NCI-H524 treated with DMSO at 0.1 percent for 48 hours (cell line): Measurements from ENCODE around the gene APP.
"Not testable (repeated sequence)": the region's sequence is repeated elsewhere in the genome, so short reads cannot be mapped to it uniquely, and the experiment has no call there.

ENCODE experiments used
- DNase-seq: peaks from one replicate; lab custom pipeline; 2025; lab: John Stamatoyannopoulos, UW

APP gene

DNA sequence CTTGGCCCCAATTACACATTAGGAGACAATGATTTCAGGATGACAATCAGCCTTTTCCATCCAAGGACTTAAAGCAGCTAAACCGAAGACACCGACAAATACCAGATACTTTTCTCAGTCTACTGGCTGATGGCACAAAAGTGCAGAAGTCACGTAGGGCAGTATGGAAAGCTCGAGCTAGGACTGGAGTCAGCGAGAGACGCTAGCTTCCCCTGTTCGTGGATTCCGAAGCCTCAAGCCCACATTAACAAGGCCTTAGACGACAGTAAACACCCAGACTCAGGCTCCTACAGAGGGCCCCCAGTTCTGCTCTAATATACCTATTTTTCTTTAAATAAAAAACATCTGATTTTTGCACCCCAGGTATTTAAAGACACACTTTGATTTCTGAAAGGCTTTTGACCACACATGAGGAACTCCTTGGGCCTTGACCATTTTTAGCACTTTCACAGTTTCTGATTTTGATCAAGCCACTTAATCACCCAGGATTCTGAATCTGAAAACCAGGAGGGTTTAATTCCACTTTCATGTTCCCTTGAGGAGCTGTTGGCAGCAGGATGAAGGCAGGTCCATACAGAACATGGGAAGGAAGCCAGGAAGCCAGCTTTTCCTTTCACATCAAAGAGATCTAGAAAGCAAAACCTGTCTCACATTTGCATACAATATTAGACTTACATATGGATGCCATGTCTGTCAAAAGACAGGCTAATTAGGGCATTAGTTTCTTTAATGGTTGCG lies 231.7 kb downstream of the APP start:
- DNase-seq, result peak; percentile 16

DNA sequence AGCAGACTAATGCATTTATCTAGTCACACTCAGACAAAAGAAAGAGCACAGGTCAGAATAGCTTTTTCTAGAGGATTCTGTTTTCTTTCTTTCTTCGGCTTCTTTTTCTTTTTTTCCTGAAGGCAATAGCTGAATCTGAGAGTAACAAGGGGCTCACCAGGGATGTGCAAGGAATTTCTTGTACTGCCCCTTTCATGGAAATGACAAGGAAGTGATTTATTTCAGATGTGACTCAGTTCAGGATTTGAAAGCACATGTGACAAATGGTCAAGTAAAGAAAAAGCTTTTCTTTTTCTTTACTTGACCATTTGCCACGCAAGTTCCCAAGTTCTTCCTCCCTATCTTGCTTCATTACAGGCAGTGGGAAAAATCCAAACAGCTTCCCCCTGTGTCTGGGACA lies 233.8 kb downstream of the APP start:
- DNase-seq, result no peak

- no peak for DNase-seq
Observed at GRCh38 chr21:25934771-25935224, 235.8 kb downstream of the APP start.

DNA sequence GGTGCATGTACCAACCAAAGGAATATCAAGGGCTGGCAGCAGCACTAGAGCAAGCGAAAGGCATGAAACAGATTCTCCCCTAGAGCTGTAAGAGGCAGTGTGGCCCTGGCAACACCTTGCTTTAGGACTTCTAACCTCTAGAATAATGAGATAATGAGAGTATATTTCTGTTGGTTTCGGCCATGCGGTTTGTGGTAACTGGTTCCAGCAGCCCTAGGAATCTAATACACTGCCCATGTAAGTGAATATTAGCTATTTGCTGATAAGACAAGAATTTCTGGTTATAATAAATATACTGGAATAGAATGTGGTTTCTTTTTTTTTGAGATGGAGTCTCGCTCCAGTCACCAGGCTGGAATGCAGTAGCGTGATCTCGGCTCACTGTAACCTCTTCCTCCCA lies 236.4 kb downstream of the APP start:
- no peak for DNase-seq

- no peak for DNase-seq
Observed at GRCh38 chr21:25931765-25932164, 238.8 kb downstream of the APP start.

GRCh38 chr21:25929856-25930520 lies 240.6 kb downstream of the APP start:
- DNase-seq, result no peak

DNA sequence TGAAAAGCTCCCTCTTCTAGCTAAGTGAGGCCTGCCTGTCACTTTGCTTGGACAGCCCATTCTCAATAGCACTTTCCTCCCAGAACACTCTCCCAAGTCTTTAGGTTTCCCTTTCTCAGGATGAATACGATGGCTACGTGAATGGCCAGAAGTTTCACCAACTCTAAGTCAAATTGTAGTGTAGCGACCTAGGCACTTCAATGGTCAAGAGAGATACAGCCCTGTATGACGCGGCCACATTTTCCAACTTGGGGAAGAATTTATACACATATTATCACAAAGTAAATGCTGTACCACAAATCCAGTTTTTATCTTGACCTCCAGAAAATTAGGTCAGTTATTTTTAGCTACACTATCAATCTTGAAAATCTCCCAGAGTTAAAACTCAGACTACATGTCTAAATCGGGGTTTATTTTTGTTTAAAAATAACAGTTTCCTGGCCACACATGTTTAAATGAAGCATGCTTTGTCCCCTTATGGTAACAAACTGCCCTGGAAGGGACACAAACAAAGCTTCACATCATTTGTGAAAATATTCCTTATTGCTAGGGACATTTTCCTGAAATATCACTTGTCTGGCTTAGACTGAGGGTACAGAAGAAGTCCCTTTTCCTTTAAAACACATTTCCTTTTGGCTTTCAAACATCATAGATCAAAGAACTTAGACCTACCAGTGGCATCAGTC lies 243.2 kb downstream of the APP start:
- no peak for DNase-seq

- no peak for DNase-seq
Observed at GRCh38 chr21:25925936-25926335, 244.6 kb downstream of the APP start.

DNA sequence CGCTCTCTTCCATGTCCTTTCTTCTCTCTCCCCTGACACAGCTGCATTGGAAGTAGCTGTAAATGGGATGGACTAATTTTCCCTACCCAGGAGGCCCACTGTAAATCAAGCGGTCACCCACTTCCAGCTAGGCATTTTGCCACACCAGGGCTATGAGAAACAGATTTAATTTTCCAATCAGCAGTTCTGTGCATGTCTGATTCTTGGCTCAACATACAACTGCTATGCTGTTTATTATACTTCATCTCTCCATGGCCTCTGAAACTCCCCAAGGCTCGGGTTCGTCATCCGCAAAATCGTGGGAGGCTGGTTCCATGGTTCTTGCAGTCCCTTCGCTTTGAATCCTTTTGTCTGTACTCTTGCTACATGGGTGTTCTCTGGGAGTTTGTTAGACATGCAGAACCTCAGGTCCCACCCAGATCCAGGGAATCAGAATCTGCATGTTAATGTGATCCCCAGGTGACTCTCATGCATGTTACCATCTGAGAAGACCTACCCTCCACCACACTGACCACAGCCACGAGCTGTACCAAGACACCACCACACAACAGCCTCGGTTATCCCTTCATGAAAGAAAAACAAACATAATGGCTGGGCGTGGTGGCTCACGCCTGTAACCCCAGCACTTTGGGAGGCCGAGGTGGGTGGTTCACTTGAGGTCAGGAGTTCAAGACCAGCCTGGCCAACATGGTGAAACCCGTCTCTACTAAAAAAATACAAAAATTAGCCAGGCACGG lies 245.3 kb downstream of the APP start:
- DNase-seq, result no peak

DNA sequence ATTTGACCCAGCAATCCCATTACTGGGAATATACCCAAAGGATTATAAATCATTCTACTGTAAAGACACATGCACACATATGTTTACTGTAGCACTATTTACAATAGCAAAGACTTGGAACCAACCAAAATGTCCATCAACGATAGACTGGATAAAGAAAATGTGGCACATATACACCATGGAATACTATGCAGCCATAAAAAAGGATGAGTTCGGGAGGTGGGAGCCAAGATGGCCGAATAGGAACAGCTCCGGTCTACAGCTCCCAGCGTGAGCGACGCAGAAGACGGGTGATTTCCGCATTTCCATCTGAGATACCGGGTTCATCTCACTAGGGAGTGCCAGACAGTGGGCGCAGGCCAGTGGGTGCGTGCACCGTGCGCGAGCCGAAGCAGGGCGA lies 252.4 kb downstream of the APP start:
- DNase-seq, result not testable (repeated sequence)

DNA sequence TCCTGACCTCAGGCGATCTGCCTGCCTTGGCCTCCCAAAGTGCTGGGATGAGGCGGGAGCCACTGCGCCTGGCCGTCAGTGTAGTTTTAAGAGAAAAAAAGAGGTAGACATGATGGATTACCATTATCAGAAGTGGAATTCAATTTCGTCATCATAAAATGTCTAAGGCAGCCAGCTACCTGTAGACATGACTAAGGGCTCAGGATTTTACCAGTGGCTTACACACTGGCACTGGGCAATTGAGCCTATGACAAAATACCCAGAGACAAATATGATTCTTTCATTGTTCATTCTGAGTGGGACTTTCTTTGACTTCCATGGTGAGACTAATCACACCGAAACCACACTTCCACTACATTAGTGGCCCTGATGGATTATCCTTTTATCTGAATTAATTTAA lies 254.3 kb downstream of the APP start:
- no peak for DNase-seq

GRCh38 chr21:25913479-25913878 lies 257.1 kb downstream of the APP start:
- no peak for DNase-seq

DNA sequence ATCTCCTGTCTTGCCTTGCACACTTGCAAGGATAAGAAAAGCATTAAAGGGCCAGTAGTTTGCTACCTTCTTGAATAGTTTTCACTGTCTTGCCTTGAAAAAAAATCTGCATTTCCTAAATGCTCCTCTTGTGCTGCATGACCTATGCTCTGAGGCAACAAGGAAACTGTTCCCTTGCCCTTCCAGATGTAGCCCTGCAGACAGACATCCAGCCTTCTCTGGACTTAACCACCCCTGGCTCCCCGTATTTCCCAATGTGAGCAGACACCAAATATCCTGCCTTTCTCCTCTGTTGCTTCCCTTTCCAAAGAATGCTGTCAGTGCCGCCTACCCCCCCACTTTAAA lies 258.2 kb downstream of the APP start:
- no peak for DNase-seq

- DNase-seq, result no peak
Observed at GRCh38 chr21:25911730-25912401, 258.7 kb downstream of the APP start.

- DNase-seq, result no peak
Observed at GRCh38 chr21:25910809-25911208, 259.8 kb downstream of the APP start.

- DNase-seq, result no peak
Observed at GRCh38 chr21:25909341-25909740, 261.2 kb downstream of the APP start.

DNA sequence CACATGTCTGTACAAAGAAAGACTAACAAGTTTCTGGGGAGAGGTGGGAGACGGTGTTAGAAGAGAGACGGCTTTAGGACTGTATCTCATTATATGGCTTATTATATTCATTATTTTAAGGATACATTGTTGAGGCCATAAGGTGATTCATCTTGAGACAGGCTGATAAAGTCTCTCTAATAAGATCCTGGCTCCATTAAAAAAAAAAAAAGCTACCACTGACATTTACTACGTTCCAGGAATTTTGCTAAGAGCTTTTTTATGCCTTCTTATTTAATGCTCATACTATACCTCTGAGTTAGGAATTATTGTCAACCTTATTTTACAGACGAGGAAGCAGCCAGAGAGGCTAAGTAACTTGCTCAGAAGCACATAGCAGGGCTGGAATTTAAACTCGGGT lies 262.1 kb downstream of the APP start:
- DNase-seq, result no peak

DNA sequence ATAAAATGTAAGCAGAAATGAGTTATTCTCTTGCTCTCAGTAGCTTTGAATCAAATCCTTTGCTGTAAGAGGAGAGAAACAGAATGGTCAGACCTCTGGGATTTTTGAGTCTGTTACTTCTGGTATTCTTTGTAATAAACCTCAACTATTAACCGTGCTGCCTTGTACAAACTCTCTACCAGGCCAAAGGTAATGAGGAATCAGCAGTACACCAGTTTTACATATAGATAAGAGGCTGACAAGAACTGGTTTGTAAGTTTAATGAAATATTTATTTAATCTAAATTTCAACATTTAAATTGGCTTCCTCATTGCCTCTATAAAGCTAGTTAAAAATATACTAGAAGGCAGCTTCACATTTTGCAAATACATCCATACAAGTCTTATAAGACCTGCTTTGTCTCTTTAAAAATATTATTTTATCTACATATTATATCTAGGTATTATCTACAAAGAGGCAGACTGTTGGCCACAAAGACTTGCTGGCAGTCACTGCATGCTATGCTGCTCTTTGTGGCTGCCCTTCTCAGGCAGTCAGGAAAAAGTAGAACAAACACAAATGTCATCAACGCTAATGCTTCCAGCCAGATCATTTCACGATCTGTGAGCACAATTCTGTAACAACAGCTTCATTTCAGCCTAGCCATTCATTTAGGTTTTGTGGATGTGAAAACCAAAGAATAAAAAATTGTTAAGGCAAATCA lies 262.8 kb downstream of the APP start:
- no peak for DNase-seq

DNA sequence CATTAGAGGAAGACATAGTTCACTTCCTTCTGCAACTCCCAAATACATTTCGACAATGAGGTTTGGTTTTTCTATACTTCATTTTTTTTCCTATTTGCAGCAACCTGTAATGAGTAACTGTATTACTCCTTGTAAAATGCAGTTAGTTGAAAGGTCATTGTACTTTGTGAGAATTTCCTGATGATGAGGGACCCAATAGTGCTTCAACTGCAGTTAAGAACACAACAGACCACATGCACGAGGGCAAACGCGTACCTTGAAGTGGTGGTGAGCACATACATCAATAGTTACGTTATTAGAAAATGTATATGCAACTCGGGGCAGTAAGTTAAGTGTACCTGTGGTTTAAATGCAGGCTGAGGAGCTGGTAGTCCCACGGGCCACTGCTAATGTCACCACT lies 264.0 kb downstream of the APP start:
- DNase-seq, result no peak

DNA sequence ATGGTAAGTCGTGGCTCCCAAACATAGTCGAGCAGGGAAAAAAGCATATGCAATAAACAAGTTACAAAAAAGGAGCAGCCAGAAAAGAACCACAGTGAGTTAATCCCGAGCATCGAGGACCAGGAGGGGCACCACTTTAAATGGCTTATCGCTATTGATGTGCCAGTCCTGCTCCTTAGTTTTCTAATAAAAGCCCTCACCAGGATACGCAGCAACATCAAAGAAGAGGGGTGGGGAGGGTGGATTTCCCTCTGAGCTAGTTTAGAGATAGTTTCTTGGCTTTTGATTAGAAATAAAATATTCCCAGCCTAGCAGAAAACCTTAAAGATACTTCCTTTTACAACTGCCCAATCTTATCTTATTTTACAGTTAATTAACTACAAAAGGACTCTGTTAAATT lies 265.4 kb downstream of the APP start:
- no peak for DNase-seq

DNA sequence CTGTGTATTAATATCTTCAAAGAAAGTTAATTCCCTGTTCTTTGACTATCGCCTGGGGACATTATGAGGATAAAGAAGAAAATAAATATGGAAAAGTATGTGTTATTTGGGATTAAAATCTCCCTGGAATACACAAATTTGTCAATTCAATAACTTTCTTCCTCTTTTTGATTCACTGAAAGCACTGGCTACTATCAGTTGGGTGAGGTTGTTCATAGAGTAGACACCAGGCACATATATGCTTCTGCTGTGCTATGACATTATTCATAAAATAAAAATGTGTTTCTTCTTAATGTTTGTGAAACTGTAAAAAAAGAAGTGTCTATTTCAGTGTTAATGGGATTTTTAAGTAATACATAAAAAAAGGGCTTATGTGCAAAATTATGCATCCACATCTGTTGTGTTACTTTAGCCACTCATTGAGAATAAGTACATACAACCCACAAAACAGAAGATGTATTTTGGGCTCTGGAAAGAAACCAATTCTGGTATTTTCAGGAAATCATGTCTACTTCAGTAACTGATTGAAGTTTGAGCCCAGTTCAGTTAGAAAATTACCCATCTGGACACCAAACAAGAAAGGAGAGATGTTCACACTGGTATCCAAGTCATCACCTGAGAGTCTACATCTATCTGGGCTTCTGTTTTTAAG lies 266.4 kb downstream of the APP start:
- DNase-seq, result no peak
